Loucy (cell line): ENCODE data around the gene BCAS4.

ENCODE experiments used
- H2AFZ ChIP-seq: fragments of 200-600 bp; sonication (generic); 2 replicates; pipeline ENCODE4 v1.6.0; 2016; ENCODE audit warnings: antibody characterized with exemption, mild to moderate bottlenecking, low read length, moderate library complexity
- H3F3A ChIP-seq: fragments of 200-600 bp; 2 replicates; pipeline ENCODE4 v1.6.0; 2016; ENCODE audit warnings: antibody characterized with exemption, low read depth, mild to moderate bottlenecking
- H3K27me3 ChIP-seq: fragments of 200-600 bp; sonication (generic); 2 replicates; pipeline ENCODE4 v1.6.1; 2014; ENCODE audit warnings: low read length, mild to moderate bottlenecking; ENCODE audit not compliant: insufficient read depth, poor library complexity, severe bottlenecking
- H3K36me3 ChIP-seq: fragments of 200-600 bp; sonication (generic); 2 replicates; pipeline ENCODE4 v1.6.1; 2016; ENCODE audit warnings: low read length; ENCODE audit not compliant: insufficient read depth
- H3K4me1 ChIP-seq: fragments of 200-600 bp; sonication (generic); 2 replicates; pipeline ENCODE4 v1.5.1; 2014; ENCODE audit warnings: low read length, mild to moderate bottlenecking; ENCODE audit not compliant: insufficient read depth, poor library complexity, severe bottlenecking
- H3K4me2 ChIP-seq: fragments of 200-600 bp; sonication (generic); 2 replicates; pipeline ENCODE4 v1.6.0; 2014; ENCODE audit warnings: antibody characterized with exemption, low read length, low read depth, mild to moderate bottlenecking; ENCODE audit not compliant: poor library complexity, severe bottlenecking
- H3K4me3 ChIP-seq: fragments of 200-600 bp; sonication (generic); 2 replicates; pipeline ENCODE4 v1.5.1; 2014; ENCODE audit warnings: low read length, mild to moderate bottlenecking, mixed read lengths; ENCODE audit not compliant: poor library complexity, severe bottlenecking
- H3K79me2 ChIP-seq: fragments of 200-600 bp; sonication (generic); 2 replicates; pipeline ENCODE4 v1.6.1; 2014; ENCODE audit warnings: low read length; ENCODE audit not compliant: insufficient read depth
- H3K9ac ChIP-seq: fragments of 200-600 bp; sonication (generic); 2 replicates; pipeline ENCODE4 v1.6.0; 2014; ENCODE audit warnings: mild to moderate bottlenecking, low read depth, low read length, moderate library complexity; ENCODE audit not compliant: poor library complexity, severe bottlenecking
- H3K9me2 ChIP-seq: fragments of 200-600 bp; sonication (generic); replicated peaks from 2 replicates; pipeline ENCODE4 v1.6.1; 2016; ENCODE audit warnings: low read depth, low read length, mixed read lengths
- H3K9me3 ChIP-seq: fragments of 200-600 bp; sonication (generic); 2 replicates; pipeline ENCODE4 v1.6.1; 2014; ENCODE audit warnings: mild to moderate bottlenecking, antibody characterized with exemption, low read length, low read depth; ENCODE audit not compliant: insufficient read depth
- H4K20me1 ChIP-seq: fragments of 200-600 bp; sonication (generic); 2 replicates; pipeline ENCODE4 v1.6.0; 2014; ENCODE audit warnings: antibody characterized with exemption, low read length, mild to moderate bottlenecking; ENCODE audit not compliant: insufficient read depth, poor library complexity, severe bottlenecking
- EZH2phosphoT487 ChIP-seq: fragments of 200-600 bp; IDR thresholded peaks from 2 replicates; pipeline ENCODE4 v1.6.1; 2018; ENCODE audit warnings: antibody characterized with exemption, mild to moderate bottlenecking, moderate library complexity, borderline replicate concordance
- TF ChIP-seq, protein P1 (sequence below): fragments of 200-600 bp; sonication (generic); conservative IDR thresholded peaks from 2 replicates; pipeline ENCODE4 v1.5.1; 2014; ENCODE audit warnings: mild to moderate bottlenecking, antibody characterized with exemption, low read length

The BCAS4 gene

DNA sequence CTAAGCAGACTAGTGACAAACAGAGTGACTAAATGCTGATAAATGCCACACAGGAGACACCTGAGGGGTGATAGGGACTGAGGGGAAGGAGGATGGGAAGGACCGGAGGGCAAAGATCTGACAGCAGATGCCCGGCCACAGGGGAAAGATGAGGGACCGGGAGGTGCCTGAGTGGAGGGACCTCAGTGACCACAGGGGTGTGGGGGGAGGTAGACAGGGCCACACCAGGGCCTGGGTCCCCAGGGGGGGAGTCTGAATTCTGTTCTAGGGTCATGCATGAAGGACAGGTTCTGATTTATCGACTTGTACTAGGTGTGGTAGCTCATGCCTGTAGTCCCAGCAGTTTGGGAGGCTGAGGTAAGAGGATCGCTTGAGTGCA lies 6.9 kb downstream of the BCAS4 start:
- TF ChIP-seq, protein P1, sequence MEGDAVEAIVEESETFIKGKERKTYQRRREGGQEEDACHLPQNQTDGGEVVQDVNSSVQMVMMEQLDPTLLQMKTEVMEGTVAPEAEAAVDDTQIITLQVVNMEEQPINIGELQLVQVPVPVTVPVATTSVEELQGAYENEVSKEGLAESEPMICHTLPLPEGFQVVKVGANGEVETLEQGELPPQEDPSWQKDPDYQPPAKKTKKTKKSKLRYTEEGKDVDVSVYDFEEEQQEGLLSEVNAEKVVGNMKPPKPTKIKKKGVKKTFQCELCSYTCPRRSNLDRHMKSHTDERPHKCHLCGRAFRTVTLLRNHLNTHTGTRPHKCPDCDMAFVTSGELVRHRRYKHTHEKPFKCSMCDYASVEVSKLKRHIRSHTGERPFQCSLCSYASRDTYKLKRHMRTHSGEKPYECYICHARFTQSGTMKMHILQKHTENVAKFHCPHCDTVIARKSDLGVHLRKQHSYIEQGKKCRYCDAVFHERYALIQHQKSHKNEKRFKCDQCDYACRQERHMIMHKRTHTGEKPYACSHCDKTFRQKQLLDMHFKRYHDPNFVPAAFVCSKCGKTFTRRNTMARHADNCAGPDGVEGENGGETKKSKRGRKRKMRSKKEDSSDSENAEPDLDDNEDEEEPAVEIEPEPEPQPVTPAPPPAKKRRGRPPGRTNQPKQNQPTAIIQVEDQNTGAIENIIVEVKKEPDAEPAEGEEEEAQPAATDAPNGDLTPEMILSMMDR: no peak
- no peak for TF ChIP-seq EZH2phosphoT487
- no peak overlapping the region for H3K4me3 ChIP-seq
- H3K27me3 ChIP-seq: no peaks in the 10 kb centered on the region
- H3K4me1 ChIP-seq: peaks cover 23% of the 10 kb centered on the region
- H3K9me3 ChIP-seq: no peaks in the 10 kb centered on the region
- H3F3A ChIP-seq: peaks cover 6% of the 10 kb centered on the region
- H3K9ac ChIP-seq: no peak overlapping the region
- no peaks in the 10 kb centered on the region for H3K36me3 ChIP-seq
- no peaks in the 10 kb centered on the region for H4K20me1 ChIP-seq
- no peaks in the 10 kb centered on the region for H3K9me2 ChIP-seq
- no peaks in the 10 kb centered on the region for H3K79me2 ChIP-seq
- H3K4me2 ChIP-seq: no peak overlapping the region
- no peak overlapping the region for H2AFZ ChIP-seq

DNA sequence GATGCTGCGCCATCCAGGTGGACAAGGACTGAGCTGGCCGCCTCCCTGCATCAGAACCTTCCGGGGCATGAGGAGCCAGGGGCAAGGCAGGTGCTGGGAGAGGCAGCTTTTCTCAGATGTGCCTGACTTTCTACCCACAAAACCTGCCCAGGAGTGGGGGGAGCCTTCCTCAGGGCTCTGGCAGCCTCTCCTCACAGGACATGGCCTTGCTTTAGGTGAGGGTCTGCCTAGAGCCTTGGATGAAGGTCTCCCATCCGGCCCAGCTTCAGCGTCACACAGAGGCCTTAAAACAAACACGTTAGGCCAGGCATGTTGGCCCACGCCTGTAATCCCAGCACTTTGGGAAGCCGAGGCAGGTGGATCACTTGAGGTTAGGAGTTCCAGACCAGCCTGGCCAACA lies 7.4 kb downstream of the BCAS4 start:
- H3K79me2 ChIP-seq: no peaks in the 10 kb centered on the region
- peaks cover 23% of the 10 kb centered on the region for H3K4me1 ChIP-seq

GRCh38 chr20:50804437-50805348 lies 9.8 kb downstream of the BCAS4 start:
- Histone ChIP-seq H3K9ac (peak overlapping the region; percentile 51), H3K9me2 (no peaks in the 10 kb centered on the region), H3K4me1 (peaks cover 23% of the 10 kb centered on the region), H3K9me3 (no peaks in the 10 kb centered on the region), H3F3A (peaks cover 6% of the 10 kb centered on the region), H3K4me2 (peak overlapping the region; percentile 77), H3K4me3 (peak overlapping the region; percentile 63), H4K20me1 (no peaks in the 10 kb centered on the region), H3K27me3 (no peaks in the 10 kb centered on the region), H3K79me2 (no peaks in the 10 kb centered on the region), H2AFZ (peak overlapping the region; percentile 71), H3K36me3 (no peaks in the 10 kb centered on the region)
- TF ChIP-seq EZH2phosphoT487: peak; percentile 65
- TF ChIP-seq, protein P1: no peak

More for the DNA sequence above, 7.4 kb downstream of the BCAS4 start:
- no peak overlapping the region for H3K4me3 ChIP-seq
- H3K9ac ChIP-seq: no peak overlapping the region
- H3K4me2 ChIP-seq: no peak overlapping the region
- TF ChIP-seq, protein P1: no peak
- TF ChIP-seq EZH2phosphoT487: no peak
- no peaks in the 10 kb centered on the region for H3K36me3 ChIP-seq
- H3K27me3 ChIP-seq: no peaks in the 10 kb centered on the region
- no peaks in the 10 kb centered on the region for H3K9me3 ChIP-seq
- H4K20me1 ChIP-seq: no peaks in the 10 kb centered on the region
- peaks cover 6% of the 10 kb centered on the region for H3F3A ChIP-seq
- H2AFZ ChIP-seq: no peak overlapping the region
- H3K9me2 ChIP-seq: no peaks in the 10 kb centered on the region
